Measurements from ENCODE around the gene STAG3.
"Not testable (repeated sequence)": the region's sequence is repeated elsewhere in the genome, so short reads cannot be mapped to it uniquely, and the experiment has no call there.

Gene STAG3

GRCh38 chr7:100248483-100248882 is 70.8 kb downstream of the STAG3 start:
- no peak for DNase-seq (ENCODE audit: low spot score)

- DNase-seq (ENCODE audit: low spot score), result no peak
These were observed 79.3 kb downstream of the STAG3 start for GRCh38 chr7:100257017-100257416.

GRCh38 chr7:100259984-100260383 is 82.3 kb downstream of the STAG3 start:
- DNase-seq (ENCODE audit: low spot score), result not testable (repeated sequence)

GRCh38 chr7:100262896-100263295 is 85.2 kb downstream of the STAG3 start:
- not testable (repeated sequence) for DNase-seq (ENCODE audit: low spot score)
